ENCODE results near the gene CERS6.
"Not testable (repeated sequence)": the region's sequence is repeated elsewhere in the genome, so short reads cannot be mapped to it uniquely, and the experiment has no call there.

The CERS6 gene

DNA sequence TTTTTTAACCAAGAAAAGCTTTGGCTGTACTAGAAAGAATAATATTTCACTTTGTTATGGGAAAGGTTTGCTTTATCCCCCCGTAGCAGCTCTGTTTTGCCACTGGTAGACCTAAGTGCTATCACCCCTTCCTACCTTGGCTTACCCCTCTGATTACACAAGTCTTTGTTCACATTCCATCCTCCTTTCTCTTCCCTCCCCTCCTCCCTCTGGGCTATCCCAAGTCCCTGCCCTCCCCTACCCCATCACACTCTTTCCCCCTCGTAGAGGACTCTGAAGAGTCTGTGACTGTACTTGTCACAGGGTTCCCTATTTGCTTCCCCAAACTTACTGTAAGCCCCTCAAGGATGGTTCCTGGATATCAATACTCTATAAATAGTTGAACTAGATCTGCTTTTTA lies 193.5 kb downstream of the CERS6 start:
- DNase-seq, result no peak

- no peak for DNase-seq
These were observed 194.1 kb downstream of the CERS6 start for GRCh38 chr2:168650139-168650538.

DNA sequence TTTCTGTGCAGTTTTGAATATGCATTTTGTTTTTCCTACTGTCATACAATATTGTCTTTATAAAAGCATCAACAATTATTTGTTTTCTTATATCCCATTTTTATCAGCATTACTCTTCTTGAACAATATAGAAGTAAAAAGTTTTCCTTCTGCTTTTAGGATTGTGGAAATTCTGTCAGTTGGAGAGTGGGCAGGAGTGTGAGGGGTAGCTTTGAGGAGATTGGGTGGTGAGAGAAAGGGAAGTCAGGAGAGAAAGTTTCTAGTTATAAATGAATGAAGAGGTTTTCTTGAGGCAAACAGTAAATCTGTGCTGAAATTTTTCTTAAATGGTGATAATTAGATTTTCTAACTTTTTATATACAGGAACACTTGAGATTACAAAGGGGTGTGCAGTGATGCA lies 194.7 kb downstream of the CERS6 start:
- DNase-seq, result no peak

- no peak for DNase-seq
These were observed 197.2 kb downstream of the CERS6 start for GRCh38 chr2:168652997-168653921.

DNA sequence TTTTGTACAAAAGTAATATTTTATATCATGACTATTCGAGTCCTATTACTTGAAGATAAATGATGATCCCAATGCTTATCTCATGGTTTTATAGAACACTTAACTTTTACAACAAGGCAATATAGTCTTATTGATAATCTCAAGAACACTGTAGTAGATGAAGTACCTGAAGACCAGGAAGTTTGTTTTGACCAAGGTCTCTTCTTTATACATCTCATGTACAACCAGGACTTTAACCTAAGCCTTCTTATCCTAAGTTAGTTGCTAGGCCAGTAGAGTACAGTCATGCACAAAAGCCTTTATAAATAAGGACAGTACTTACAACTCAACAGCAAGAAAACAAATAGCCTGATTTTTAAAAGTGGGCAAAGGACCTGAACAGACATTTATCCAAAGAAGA lies 198.6 kb downstream of the CERS6 start:
- DNase-seq, result no peak

DNA sequence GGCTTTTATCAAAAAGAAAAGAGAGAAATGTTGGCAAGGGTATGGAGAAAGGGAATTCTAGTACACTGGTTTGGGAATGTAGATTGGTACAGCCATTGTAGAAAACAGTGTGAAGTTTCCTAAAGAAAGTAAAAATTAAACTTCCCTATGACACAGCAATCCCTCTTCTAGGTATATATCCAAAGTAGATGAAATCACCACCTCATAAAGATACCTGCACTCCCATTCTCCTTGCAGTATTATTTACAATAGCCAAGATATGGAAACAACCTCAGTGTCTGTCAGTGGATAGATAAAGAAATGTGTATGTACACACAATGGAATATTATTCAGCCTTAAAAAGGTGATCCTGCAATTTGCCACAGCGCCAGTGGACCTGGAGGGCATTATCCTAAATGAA lies 199.1 kb downstream of the CERS6 start:
- no peak for DNase-seq

DNA sequence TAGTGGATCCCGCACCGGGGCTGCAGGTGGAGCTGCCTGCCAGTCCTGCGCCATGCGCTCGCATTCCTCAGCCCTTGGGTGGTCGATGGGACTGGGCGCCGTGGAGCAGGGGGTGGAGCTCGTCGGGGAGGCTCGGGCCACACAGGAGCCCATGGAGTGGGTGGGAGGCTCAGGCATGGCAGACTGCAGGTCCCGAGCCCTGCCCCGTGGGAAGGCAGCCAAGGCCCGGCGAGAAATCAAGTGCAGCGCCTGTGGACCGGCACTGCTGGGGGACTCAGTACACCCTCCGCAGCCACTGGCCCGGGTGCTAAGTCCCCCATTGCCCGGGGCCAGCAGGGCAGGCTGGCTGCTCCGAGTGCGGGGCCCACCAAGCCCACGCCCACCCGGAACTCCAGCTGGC lies 201.3 kb downstream of the CERS6 start:
- not testable (repeated sequence) for DNase-seq

DNA sequence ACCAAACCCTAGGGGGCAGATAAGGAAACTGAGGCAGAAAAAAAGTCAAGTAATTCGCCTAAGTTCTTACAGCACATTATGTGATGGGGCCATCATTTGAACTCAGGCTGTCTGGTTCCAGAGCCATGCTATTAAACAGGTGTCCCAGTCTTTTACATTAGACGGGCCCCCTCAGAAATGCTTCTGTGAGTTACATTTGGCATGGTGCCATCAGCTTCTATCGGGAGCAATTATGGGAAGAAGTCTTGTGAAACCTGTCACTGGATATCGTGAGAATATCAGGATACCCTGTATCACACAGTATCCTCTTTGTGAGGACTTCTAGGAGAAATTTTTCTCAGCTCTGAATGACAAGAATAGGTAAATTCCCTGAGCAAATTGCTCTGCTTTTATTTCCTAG lies 202.6 kb downstream of the CERS6 start:
- DNase-seq, result no peak

DNA sequence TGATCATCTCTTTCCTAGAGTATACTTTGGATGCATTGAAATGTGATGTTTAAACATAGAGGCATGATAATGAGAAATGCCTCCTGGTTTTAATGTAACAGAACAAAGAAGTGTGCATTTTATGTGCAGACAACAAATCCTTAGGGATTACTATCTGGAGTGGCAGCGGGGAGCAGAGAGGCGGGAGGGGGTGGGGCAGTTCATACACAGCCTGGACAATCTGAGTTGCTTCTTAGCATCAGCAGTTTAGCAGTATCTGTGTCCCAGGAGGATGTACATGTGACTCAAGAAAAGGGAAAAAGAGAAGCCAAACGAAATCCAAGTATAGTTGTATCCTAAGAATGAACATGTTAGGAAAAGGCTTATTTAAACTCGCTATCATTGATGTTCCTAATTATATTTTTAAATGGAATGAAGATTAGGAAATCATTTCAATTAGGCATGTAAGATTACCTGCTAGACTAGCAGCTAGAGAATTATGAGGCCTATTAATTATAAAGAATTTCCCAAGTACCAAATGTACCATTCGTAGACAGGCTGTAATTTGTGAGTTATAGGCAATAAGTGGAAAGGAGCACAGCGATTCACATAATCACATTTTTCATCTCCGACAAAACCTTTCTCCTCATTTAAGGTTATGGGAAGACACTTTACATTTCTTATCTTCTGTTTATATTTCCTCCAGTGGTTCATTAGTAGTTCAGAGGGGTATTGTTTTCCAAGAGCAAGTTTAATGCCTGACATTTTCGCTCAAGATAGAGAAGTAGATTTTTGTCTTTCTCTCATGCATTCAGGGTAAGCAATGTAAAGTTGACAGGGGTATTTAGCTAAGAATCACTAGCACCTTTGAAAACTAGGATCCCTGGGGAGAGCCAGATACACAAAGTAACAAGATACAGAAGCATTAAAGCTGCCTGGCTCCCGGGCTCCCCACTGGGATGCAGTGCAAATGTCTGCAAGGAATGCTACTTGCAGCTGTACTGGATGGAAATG lies 205.1 kb downstream of the CERS6 start:
- no peak for DNase-seq

- no peak for DNase-seq
These were observed 205.8 kb downstream of the CERS6 start for GRCh38 chr2:168661863-168662256.

- no peak for DNase-seq
These were observed 206.7 kb downstream of the CERS6 start for GRCh38 chr2:168662651-168663208.

DNA sequence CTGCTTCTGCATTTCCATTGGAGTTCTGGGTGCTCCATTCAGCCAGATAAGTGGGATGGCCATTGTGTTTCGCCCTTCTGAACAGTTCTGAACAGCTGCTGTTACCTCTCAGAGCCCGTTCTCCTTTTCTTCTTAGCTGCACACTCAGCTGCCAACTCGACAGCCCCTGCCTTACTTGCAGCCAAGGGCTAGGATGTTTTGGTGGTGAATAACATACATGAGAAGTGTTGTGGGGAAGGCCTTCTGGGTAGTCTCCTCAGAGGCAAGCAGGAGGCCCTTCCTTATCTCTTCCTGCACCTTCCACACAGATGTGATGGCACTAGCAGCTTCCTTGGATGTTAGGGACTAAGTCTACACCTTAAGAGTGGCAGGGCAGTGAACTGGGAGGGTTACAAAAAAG lies 207.9 kb downstream of the CERS6 start:
- DNase-seq, result no peak

DNA sequence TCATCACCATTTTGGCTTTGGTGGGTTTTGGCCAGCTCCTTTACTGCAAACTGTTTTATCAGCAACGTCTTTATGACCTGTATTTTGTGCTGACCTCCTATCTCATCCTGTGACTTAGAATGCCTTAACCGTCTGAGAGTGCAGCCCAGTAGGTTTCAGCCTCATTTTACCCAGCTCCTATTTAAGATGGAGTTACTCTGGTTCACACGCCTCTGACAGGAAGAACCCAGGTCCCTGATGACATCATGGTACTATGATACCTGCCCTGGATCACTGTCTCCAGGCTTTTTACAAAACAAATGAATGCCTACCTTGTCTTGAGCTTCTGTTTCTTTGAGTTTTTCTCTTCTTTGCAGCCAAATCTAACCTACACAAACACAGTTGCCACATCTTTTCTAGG lies 208.6 kb downstream of the CERS6 start:
- not testable (repeated sequence) for DNase-seq

- no peak for DNase-seq
These were observed 210.3 kb downstream of the CERS6 start for GRCh38 chr2:168666339-168666738.

DNA sequence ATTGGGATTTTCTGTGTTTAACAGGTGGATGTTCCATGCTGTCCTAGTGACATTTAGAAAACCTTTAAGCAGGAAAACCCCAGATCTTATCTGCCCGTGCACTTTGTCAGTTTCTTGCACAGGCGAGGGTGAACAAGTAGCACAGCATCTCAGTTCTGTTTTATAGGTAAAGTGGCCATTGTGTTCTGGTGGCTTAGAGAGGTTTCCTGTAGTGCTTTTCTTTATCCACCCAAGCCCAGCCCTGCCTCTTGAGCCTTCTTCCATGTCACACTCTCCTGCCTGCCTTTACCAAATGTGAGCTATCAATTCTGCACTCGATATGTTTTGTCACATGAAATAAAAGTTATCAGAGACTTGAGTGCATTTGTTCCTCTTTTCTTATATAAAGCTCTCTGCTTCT lies 211.1 kb downstream of the CERS6 start:
- DNase-seq, result no peak

DNA sequence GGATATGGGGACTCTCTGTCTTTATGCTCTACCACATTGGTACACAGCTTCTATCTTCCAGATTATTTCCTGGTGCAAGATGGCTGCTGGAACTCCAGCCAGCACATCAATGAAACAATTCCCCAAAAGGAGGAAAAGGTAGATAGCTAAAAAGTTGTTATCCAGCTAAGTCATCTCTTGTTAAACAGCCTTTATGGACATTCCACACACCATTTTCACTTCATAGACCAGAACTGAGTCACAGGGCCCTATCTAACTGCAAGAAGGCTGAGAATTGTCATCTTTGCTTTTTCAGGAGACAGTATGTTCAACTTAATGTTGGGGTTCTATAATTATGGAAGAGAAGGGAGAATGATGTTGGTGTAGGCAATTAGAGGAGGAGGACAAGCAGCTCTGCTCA lies 213.1 kb downstream of the CERS6 start:
- no peak for DNase-seq

DNA sequence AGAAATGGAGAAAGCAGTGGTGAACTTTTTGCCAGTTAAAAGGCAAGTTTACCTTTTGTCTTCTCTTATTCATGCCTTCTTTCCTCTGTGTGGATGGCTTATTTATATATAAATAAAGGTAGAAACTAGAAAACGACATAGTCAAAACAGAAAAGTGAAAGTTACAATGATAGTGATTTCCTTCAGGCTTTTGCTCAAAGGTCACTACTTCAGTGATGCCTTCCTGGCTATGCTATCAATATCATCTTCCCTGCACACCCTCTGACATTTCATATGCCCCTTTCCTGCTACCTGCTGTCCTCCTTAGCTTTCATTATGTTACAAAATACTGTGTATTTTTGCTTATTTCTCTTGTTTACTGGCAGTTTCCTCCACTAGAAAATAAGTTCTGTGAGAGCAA lies 214.4 kb downstream of the CERS6 start:
- DNase-seq, result no peak

DNA sequence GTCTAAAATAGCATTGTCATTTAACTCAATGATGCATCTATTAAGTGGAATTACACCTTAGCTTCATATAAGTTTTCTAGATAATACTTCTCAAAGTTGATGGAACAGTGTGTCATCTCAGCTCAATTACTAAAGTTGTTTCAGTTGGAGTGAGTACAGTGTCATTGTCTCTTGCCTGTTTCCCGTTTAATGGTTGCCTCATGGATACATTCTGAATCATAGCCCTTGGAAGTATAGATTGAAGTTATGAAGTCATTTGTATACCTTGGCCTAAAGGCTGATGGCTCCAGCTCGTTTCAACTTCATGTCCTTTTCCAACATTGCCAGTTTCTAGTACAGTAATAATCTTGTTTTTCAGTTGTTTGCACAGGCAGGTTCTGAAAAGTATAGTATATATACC lies 215.9 kb downstream of the CERS6 start:
- no peak for DNase-seq

DNA sequence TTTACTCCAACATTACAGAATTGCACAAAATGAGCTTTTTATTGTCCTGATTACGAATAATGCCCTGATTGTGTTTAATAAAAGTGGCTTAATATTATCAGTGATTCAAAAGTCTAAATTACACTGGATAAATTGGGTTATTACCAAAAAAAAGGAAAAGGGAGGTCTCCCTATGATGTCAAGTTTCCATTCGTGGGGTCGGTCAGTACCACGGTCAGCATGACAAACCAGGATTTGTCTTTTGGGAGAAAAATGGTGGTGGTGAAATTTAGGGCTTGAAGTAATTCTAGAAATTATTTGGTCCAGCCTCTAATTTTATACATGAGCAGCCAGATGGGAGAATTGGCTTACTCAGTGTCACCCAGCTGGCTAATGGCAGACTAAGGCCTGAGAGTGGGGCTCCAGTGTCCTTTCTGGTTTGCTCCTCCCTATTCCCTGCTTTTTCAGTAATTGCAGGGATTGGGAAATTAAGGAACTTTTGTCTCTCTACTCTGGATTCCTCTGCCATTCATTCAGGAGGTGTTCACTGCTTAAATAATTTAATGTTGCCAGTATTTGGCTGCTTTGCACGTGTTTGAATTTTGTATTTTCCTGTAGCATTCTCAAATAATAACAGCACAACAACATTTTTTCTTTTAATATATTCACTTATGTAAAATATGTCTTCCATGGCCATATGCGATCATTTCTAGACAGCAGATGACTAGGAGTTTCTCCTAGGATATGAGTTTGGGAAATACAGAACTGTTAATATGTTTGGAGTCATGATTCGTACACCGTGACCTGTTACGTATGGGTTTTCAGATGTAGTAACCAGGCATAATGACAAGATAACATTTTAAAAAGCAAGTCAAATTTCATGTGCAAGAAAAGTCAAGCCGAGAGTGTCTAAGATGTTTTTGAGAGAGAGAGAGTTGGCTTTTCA lies 217.5 kb downstream of the CERS6 start:
- no peak for DNase-seq

- DNase-seq, result no peak
These were observed 222.2 kb downstream of the CERS6 start for GRCh38 chr2:168678153-168678853.

DNA sequence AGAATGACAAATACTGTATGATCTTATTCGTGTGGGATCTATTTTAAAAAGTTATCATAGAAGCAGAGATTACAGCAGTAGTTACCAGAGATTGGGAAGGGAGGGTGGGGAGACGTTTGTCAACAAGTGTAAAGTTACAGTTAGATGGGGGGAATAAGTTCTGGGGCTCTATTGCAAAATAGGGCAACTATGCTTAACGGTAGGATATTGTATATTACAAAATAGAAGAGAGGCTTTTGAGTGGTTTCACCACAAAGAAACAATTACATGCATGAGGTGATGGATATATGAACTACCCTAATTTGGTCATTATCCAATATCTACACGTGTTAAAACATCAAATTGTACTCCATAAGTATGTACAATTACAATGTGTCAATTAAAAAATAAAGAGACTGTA lies 223.0 kb downstream of the CERS6 start:
- DNase-seq, result no peak
